IMR-90 (cell line): Measurements from ENCODE around the gene NFIA. TPM values are rescaled to one million over a fixed set of nuclear protein-coding genes. Genes with fewer than 3 reads are reported as not detected.

ENCODE experiments used
- ATAC-seq: fragments of 200-7000 bp; cut with Tn5 transposase; 2 replicates; pipeline ENCODE4 v1.9.1; 2020; ENCODE audit warnings: low read depth, mild to moderate bottlenecking, moderate library complexity
- BruUV-seq: library from RNA; stranded (reverse); fragments of 400-500 nt; replicated peaks from 2 replicates; lab custom pipeline; 2021; lab: Mats Ljungman, UMichigan
- CTCF ChIA-PET: fragments of 300-600 bp; formaldehyde crosslinking; extraction: SDS; loops from one replicate; lab custom pipeline; 2021; ENCODE audit warnings: antibody characterized with exemption; lab: Yijun Ruan, JAX
- POLR2A ChIA-PET: fragments of 300-600 bp; sonication (Branson Sonifier 250); formaldehyde crosslinking; loops from one replicate; lab custom pipeline; 2022; ENCODE audit warnings: antibody characterized with exemption; ENCODE audit not compliant: unreplicated experiment; lab: Charles Lee
- DNase-seq: peaks from one replicate; pipeline ENCODE4 v3.0.0; 2013
- H2AFZ ChIP-seq: replicated peaks from 2 replicates; pipeline ENCODE3; 2013; ENCODE audit warnings: low read length, mild to moderate bottlenecking; ENCODE audit not compliant: poor library complexity
- H2AK5ac ChIP-seq: 2 replicates; pipeline ENCODE4 v1.6.1; 2013; ENCODE audit warnings: low read depth, low read length, inconsistent platforms
- H2AK9ac ChIP-seq: replicated peaks from 2 replicates; pipeline ENCODE3; 2013; ENCODE audit warnings: mild to moderate bottlenecking, low read depth, low read length, moderate library complexity; ENCODE audit not compliant: poor library complexity
- H2BK120ac ChIP-seq: 2 replicates; pipeline ENCODE4 v1.6.1; 2013; ENCODE audit warnings: low read depth, low read length, inconsistent platforms
- H2BK15ac ChIP-seq: 3 replicates; pipeline ENCODE4 v1.6.1; 2013; ENCODE audit warnings: low read depth, low read length, inconsistent platforms
- H2BK20ac ChIP-seq: 2 replicates; pipeline ENCODE4 v1.6.1; 2013; ENCODE audit warnings: low read depth, mild to moderate bottlenecking, inconsistent platforms, low read length, moderate library complexity
- H2BK5ac ChIP-seq: 2 replicates; pipeline ENCODE4 v1.6.1; 2013; ENCODE audit warnings: mild to moderate bottlenecking, low read depth, low read length, inconsistent platforms; ENCODE audit not compliant: poor library complexity, severe bottlenecking
- H3K14ac ChIP-seq: replicated peaks from 2 replicates; pipeline ENCODE4 v1.6.1; 2013; ENCODE audit warnings: low read depth, low read length, inconsistent platforms
- H3K18ac ChIP-seq: 2 replicates; pipeline ENCODE4 v1.6.1; 2013; ENCODE audit warnings: low read depth, low read length, control low read depth
- H3K23ac ChIP-seq: 2 replicates; pipeline ENCODE4 v1.6.1; 2013; ENCODE audit warnings: low read depth, low read length, inconsistent platforms
- H3K27ac ChIP-seq: 2 replicates; pipeline ENCODE4 v1.5.1; 2013; ENCODE audit warnings: mild to moderate bottlenecking, control low read depth, low read length; ENCODE audit not compliant: insufficient read depth
- H3K27me3 ChIP-seq: 2 replicates; pipeline ENCODE4 v1.6.1; 2013; ENCODE audit warnings: low read length; ENCODE audit not compliant: control insufficient read depth, insufficient read depth
- H3K36me3 ChIP-seq: 2 replicates; pipeline ENCODE4 v1.6.1; 2013; ENCODE audit warnings: low read length, mixed read lengths; ENCODE audit not compliant: control insufficient read depth, insufficient read depth
- H3K4ac ChIP-seq: 2 replicates; pipeline ENCODE4 v1.6.1; 2013; ENCODE audit warnings: low read depth, low read length, inconsistent platforms
- H3K4me1 ChIP-seq: 2 replicates; pipeline ENCODE4 v1.6.1; 2013; ENCODE audit warnings: low read length, mixed read lengths; ENCODE audit not compliant: control insufficient read depth, insufficient read depth
- H3K4me2 ChIP-seq: 2 replicates; pipeline ENCODE4 v1.6.1; 2013; ENCODE audit warnings: low read depth, mild to moderate bottlenecking, control low read depth, low read length, moderate library complexity
- H3K4me3 ChIP-seq: 2 replicates; pipeline ENCODE4 v1.5.1; 2013; ENCODE audit warnings: low read depth, mild to moderate bottlenecking, control low read depth, low read length, moderate library complexity; ENCODE audit not compliant: insufficient read depth
- H3K56ac ChIP-seq: 2 replicates; pipeline ENCODE4 v1.6.1; 2013; ENCODE audit warnings: low read length, inconsistent platforms; ENCODE audit not compliant: insufficient read depth; ENCODE audit errors: extremely low read depth
- H3K79me1 ChIP-seq, 2 experiments: 2 replicates each; pipeline ENCODE4 v1.6.1; 2013; ENCODE audit warnings: low read length in 2 of 2, inconsistent platforms in 1 of 2, low read depth in 1 of 2
- H3K9ac ChIP-seq: 2 replicates; pipeline ENCODE4 v1.6.1; 2013; ENCODE audit warnings: low read depth, low read length, control low read depth
- H3K9me1 ChIP-seq: 2 replicates; pipeline ENCODE4 v1.6.1; 2013; ENCODE audit warnings: low read length, inconsistent platforms; ENCODE audit not compliant: insufficient read depth
- H3K9me3 ChIP-seq: 2 replicates; pipeline ENCODE4 v1.6.1; 2013; ENCODE audit warnings: low read length; ENCODE audit not compliant: control insufficient read depth, insufficient read depth
- H4K20me1 ChIP-seq: 2 replicates; pipeline ENCODE4 v1.6.1; 2013; ENCODE audit warnings: low read length, inconsistent platforms; ENCODE audit not compliant: insufficient read depth
- H4K5ac ChIP-seq: 2 replicates; pipeline ENCODE4 v1.6.1; 2013; ENCODE audit warnings: mild to moderate bottlenecking, low read depth, low read length, control low read depth
- H4K8ac ChIP-seq, 2 experiments: 2 replicates each; pipeline ENCODE4 v1.6.1; 2013; ENCODE audit warnings: low read depth in 2 of 2, low read length in 2 of 2, control low read depth in 1 of 2, inconsistent platforms in 1 of 2
- H4K91ac ChIP-seq: 2 replicates; pipeline ENCODE4 v1.6.1; 2013; ENCODE audit warnings: low read depth, low read length, inconsistent platforms; ENCODE audit not compliant: insufficient read depth
- BHLHE40 ChIP-seq: fragments of 150-350 bp; IDR thresholded peaks from 2 replicates; pipeline ENCODE4 v1.6.1; 2016; ENCODE audit warnings: mild to moderate bottlenecking, low read depth, low read length
- CEBPB ChIP-seq: IDR thresholded peaks from 2 replicates; pipeline ENCODE4 v1.6.1; 2012; ENCODE audit warnings: low read depth, low read length, improper control_type of control experiment
- CHD1 ChIP-seq: IDR thresholded peaks from 2 replicates; pipeline ENCODE4 v1.6.1; 2012; ENCODE audit warnings: low read depth, low read length, improper control_type of control experiment
- ELK1 ChIP-seq: fragments of 150-350 bp; IDR thresholded peaks from 2 replicates; pipeline ENCODE4 v1.6.1; 2016; ENCODE audit warnings: low read depth, mild to moderate bottlenecking, low read length, moderate library complexity, borderline replicate concordance
- FOS ChIP-seq: fragments of 150-350 bp; IDR thresholded peaks from 2 replicates; pipeline ENCODE4 v1.6.1; 2016; ENCODE audit warnings: low read depth, low read length
- MAFK ChIP-seq: IDR thresholded peaks from 2 replicates; pipeline ENCODE4 v1.6.1; 2012; ENCODE audit warnings: low read depth, low read length, improper control_type of control experiment
- MAZ ChIP-seq: IDR thresholded peaks from 2 replicates; pipeline ENCODE4 v1.6.1; 2012; ENCODE audit warnings: low read depth, mild to moderate bottlenecking, low read length, improper control_type of control experiment, moderate library complexity, borderline replicate concordance
- MXI1 ChIP-seq: IDR thresholded peaks from 2 replicates; pipeline ENCODE4 v1.6.1; 2012; ENCODE audit warnings: low read depth, mild to moderate bottlenecking, low read length, moderate library complexity, borderline replicate concordance
- NFE2L2 ChIP-seq: fragments of 150-350 bp; IDR thresholded peaks from 2 replicates; pipeline ENCODE4 v1.6.1; 2016; ENCODE audit warnings: low read depth, mild to moderate bottlenecking, low read length
- POLR2A ChIP-seq: IDR thresholded peaks from 2 replicates; pipeline ENCODE4 v1.6.1; 2012; ENCODE audit warnings: mild to moderate bottlenecking, low read depth, low read length
- RAD21 ChIP-seq: IDR thresholded peaks from 2 replicates; pipeline ENCODE4 v1.6.1; 2012; ENCODE audit warnings: low read length, improper control_type of control experiment
- RCOR1 ChIP-seq: IDR thresholded peaks from 2 replicates; pipeline ENCODE4 v1.6.1; 2012; ENCODE audit warnings: mild to moderate bottlenecking, low read length, improper control_type of control experiment; ENCODE audit not compliant: insufficient replicate concordance
- RFX5 ChIP-seq: IDR thresholded peaks from 2 replicates; pipeline ENCODE4 v1.8.0; 2012; ENCODE audit warnings: low read depth, mild to moderate bottlenecking, low read length, moderate library complexity
- SMC3 ChIP-seq: fragments of 150-350 bp; IDR thresholded peaks from 2 replicates; pipeline ENCODE4 v1.6.1; 2016; ENCODE audit warnings: low read depth, mild to moderate bottlenecking, antibody characterized with exemption, low read length, moderate library complexity
- WGBS, 2 experiments: methylation state at CpG; one replicate each; pipeline versions ENCODE4 v1.1.5 to v1.1.7; 2013; ENCODE audit warnings: missing lambda C conversion rate in 2 of 2; ENCODE audit not compliant: insufficient read length in 1 of 2; ENCODE audit errors: extremely low coverage in 2 of 2; 5-methylcytosine and 5-hydroxymethylcytosine counted together
- dilution Hi-C: fragments of 300-500 bp; cut with HindIII; formaldehyde crosslinking; loops from one replicate; pipeline ENCODE4 v1.14.3; 2018; ENCODE audit warnings: low sequenced_read_pairs; ENCODE audit not compliant: unreplicated experiment
- in situ Hi-C: fragments of 300-500 bp; cut with MboI; formaldehyde crosslinking; loops from 3 replicates; pipeline ENCODE4 v1.14.3; 2019; ENCODE audit warnings: low sequenced_read_pairs, inconsistent platforms, mixed read lengths
- intact Hi-C: fragments of 100-400 bp; cut with micrococcal nuclease; formaldehyde crosslinking; loops from 2 replicates; pipeline ENCODE4 v1.10.0; 2022
- polyA plus RNA-seq, 3 experiments: library from polyadenylated mRNA; depleted of rRNA; stranded (reverse); fragments of >200 nt; gene quantifications; 2 replicates each; pipeline ENCODE4 v1.2.3, GENCODE V29; 2012; ENCODE audit warnings: low replicate concordance in 1 of 3
- total RNA-seq: library from RNA; depleted of rRNA; stranded (reverse); fragments of >200 nt; gene quantifications from 2 replicates; pipeline ENCODE4 v1.2.3, GENCODE V29; 2012
- TF ChIP-seq, protein P1 (sequence below): conservative IDR thresholded peaks from 2 replicates; pipeline ENCODE4 v1.5.1; 2012; ENCODE audit warnings: mild to moderate bottlenecking, low read depth, low read length, improper control_type of control experiment
- TF ChIP-seq, protein P2 (sequence below): fragments of 150-350 bp; IDR thresholded peaks from 2 replicates; pipeline ENCODE4 v1.6.1; 2017; ENCODE audit warnings: mild to moderate bottlenecking, antibody characterized with exemption, low read length, low read depth

The NFIA gene
- total and polyA plus RNA-seq, 2 of the 4 experiments (the other 2 are of a cell fraction), result 1.6 to 2.2 TPM

- H2AFZ ChIP-seq, result no peak overlapping the region
- no peaks in the 10 kb centered on the region; the same call in 1 of the 2 replicates for H3K4me1 ChIP-seq
- H3K27me3 ChIP-seq, result no peaks in the 10 kb centered on the region
- H4K20me1 ChIP-seq, result no peaks in the 10 kb centered on the region
- no peak overlapping the region for H3K56ac ChIP-seq
- no peak overlapping the region for H4K8ac ChIP-seq
- H3K14ac ChIP-seq, result no peak overlapping the region
- in situ Hi-C loops (no loop called here), dilution Hi-C loops (no loop called here), intact Hi-C loops (no loop called here)
- no peaks in the 10 kb centered on the region for H3K9me1 ChIP-seq
- no peak overlapping the region for H2BK5ac ChIP-seq
- no peaks in the 10 kb centered on the region for H3K36me3 ChIP-seq
- no peak overlapping the region for H2BK120ac ChIP-seq
- no peak overlapping the region; the same call in 1 of the 2 replicates for H3K27ac ChIP-seq
- DNase-seq (peak; percentile 5), ATAC-seq (peak; percentile 44)
- H3K4me3 ChIP-seq, result no peak overlapping the region
- no peak overlapping the region for H4K91ac ChIP-seq
- H2AK5ac ChIP-seq, result no peak overlapping the region
- no peak overlapping the region for H3K23ac ChIP-seq
- ChIA-PET POLR2A (interaction anchor here (0.7 kb wide), 1 partner anchor 40 kb away, joined by 3 read pairs; no protein-coding TSS in a partner anchor), CTCF (interaction anchor here (0.6 kb wide), 1 partner anchor 75 kb away, joined by 3 read pairs; no protein-coding TSS in a partner anchor)
- no peak overlapping the region for H2BK20ac ChIP-seq
- H3K9ac ChIP-seq, result no peak overlapping the region; the same call in 1 of the 2 replicates
- H3K4me2 ChIP-seq, result peak overlapping the region; percentile 29
- H3K4ac ChIP-seq, result no peak overlapping the region
- H3K79me1 ChIP-seq, result no peaks in the 10 kb centered on the region
- H2BK15ac ChIP-seq, result no peak overlapping the region
- no TSS peak for BruUV-seq
- H3K9me3 ChIP-seq, result no peaks in the 10 kb centered on the region
- H3K18ac ChIP-seq, result no peak overlapping the region; the same call in 1 of the 2 replicates
- WGBS, 2 experiments, result no CpG with 5 or more reads among the region's 5 CpGs
- no peak for TF ChIP-seq RCOR1
- no peak for TF ChIP-seq BHLHE40
- no peak for TF ChIP-seq MXI1
- no peak for TF ChIP-seq CEBPB
- TF ChIP-seq POLR2A, result no peak
- no peak for TF ChIP-seq FOS
- TF ChIP-seq RAD21, result no peak
- no peak for TF ChIP-seq CHD1
- TF ChIP-seq MAZ, result no peak
- TF ChIP-seq, protein P1, sequence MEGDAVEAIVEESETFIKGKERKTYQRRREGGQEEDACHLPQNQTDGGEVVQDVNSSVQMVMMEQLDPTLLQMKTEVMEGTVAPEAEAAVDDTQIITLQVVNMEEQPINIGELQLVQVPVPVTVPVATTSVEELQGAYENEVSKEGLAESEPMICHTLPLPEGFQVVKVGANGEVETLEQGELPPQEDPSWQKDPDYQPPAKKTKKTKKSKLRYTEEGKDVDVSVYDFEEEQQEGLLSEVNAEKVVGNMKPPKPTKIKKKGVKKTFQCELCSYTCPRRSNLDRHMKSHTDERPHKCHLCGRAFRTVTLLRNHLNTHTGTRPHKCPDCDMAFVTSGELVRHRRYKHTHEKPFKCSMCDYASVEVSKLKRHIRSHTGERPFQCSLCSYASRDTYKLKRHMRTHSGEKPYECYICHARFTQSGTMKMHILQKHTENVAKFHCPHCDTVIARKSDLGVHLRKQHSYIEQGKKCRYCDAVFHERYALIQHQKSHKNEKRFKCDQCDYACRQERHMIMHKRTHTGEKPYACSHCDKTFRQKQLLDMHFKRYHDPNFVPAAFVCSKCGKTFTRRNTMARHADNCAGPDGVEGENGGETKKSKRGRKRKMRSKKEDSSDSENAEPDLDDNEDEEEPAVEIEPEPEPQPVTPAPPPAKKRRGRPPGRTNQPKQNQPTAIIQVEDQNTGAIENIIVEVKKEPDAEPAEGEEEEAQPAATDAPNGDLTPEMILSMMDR, result no peak
- TF ChIP-seq, protein P2, sequence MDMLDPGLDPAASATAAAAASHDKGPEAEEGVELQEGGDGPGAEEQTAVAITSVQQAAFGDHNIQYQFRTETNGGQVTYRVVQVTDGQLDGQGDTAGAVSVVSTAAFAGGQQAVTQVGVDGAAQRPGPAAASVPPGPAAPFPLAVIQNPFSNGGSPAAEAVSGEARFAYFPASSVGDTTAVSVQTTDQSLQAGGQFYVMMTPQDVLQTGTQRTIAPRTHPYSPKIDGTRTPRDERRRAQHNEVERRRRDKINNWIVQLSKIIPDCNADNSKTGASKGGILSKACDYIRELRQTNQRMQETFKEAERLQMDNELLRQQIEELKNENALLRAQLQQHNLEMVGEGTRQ, result no peak
- TF ChIP-seq NFE2L2, result no peak
- no peak for TF ChIP-seq SMC3
- TF ChIP-seq MAFK, result no peak
- no peak for TF ChIP-seq RFX5
- TF ChIP-seq ELK1, result no peak
- H4K5ac ChIP-seq, result no peak overlapping the region
- H2AK9ac ChIP-seq, result no peak overlapping the region
Measured at GRCh38 chr1:61132176-61132638, 49.8 kb downstream of the NFIA start.
